Muscle of leg (tissue), 11 donors: Measurements from ENCODE around the gene DICER1. TPM values are rescaled to one million over a fixed set of nuclear protein-coding genes. Genes with fewer than 3 reads are reported as not detected.

Experiments used
- DNase-seq: peaks from one replicate; pipeline ENCODE4 v3.0.0; 2013
- H3K27ac ChIP-seq: one replicate; pipeline ENCODE4 v1.5.1; 2013; ENCODE audit warnings: mild to moderate bottlenecking, low read length, control low read depth
- H3K27me3 ChIP-seq: one replicate; pipeline ENCODE4 v1.6.1; 2013; ENCODE audit warnings: low read length; ENCODE audit not compliant: control insufficient read depth, insufficient read depth
- H3K36me3 ChIP-seq: one replicate; pipeline ENCODE4 v1.6.1; 2013; ENCODE audit warnings: low read length; ENCODE audit not compliant: control insufficient read depth, insufficient read depth
- H3K4me1 ChIP-seq: one replicate; pipeline ENCODE4 v1.6.1; 2013; ENCODE audit warnings: low read length; ENCODE audit not compliant: control insufficient read depth, insufficient read depth
- H3K4me3 ChIP-seq: one replicate; pipeline ENCODE4 v1.5.1; 2013; ENCODE audit warnings: low read length, control low read depth
- H3K9me3 ChIP-seq: replicated peaks from 2 replicates; pipeline ENCODE4 v1.6.1; 2013; ENCODE audit warnings: low read depth, low read length; ENCODE audit not compliant: control insufficient read depth
- WGBS: methylation state at CpG from one replicate; pipeline ENCODE4 v1.1.5; 2013; ENCODE audit warnings: missing lambda C conversion rate; ENCODE audit not compliant: insufficient coverage; 5-methylcytosine and 5-hydroxymethylcytosine counted together
- polyA plus RNA-seq, 8 donors: library from polyadenylated mRNA; unstranded; fragments of 120-200 nt; gene quantifications; one replicate each; pipeline versions ENCODE4 v1.2.1 to v1.2.3, GENCODE V29; 2013; ENCODE audit warnings: inconsistent platforms in 1 of 8, low replicate concordance in 1 of 8; ENCODE audit not compliant: insufficient read length in 8 of 8, insufficient read depth in 1 of 8
- total RNA-seq: library from RNA; stranded (reverse); fragments of 120-200 nt; gene quantifications from one replicate; pipeline ENCODE4 v1.2.4, GENCODE V29; 2013

The DICER1 gene
- total and polyA plus RNA-seq, 9 donors: 24.6 to 48.9 (median 40.8) TPM

GRCh38 chr14:95173518-95173917 is 16.2 kb upstream of the DICER1 start:
- Histone ChIP-seq H3K27ac (no peak overlapping the region), H3K27me3 (no peaks in the 10 kb centered on the region), H3K4me3 (no peak overlapping the region), H3K9me3 (no peaks in the 10 kb centered on the region), H3K4me1 (no peaks in the 10 kb centered on the region), H3K36me3 (no peaks in the 10 kb centered on the region)
- DNase-seq: no peak

- Histone ChIP-seq H3K4me1 (no peaks in the 10 kb centered on the region), H3K27ac (no peak overlapping the region), H3K4me3 (no peak overlapping the region), H3K36me3 (no peaks in the 10 kb centered on the region), H3K27me3 (no peaks in the 10 kb centered on the region), H3K9me3 (peaks cover 6% of the 10 kb centered on the region)
- 100% methylated on average over 2 of the region's 2 CpGs for WGBS
- no peak for DNase-seq
Measured at GRCh38 chr14:95167177-95167576, 9.8 kb upstream of the DICER1 start.

GRCh38 chr14:95165517-95165916 is 8.2 kb upstream of the DICER1 start:
- 60% methylated on average over 1 of the region's 3 CpGs for WGBS

GRCh38 chr14:95164506-95164905 is 7.2 kb upstream of the DICER1 start:
- Histone ChIP-seq H3K9me3 (peaks cover 6% of the 10 kb centered on the region), H3K4me1 (no peaks in the 10 kb centered on the region), H3K36me3 (no peaks in the 10 kb centered on the region), H3K27ac (no peak overlapping the region), H3K27me3 (no peaks in the 10 kb centered on the region), H3K4me3 (no peak overlapping the region)
- no peak for DNase-seq
- no CpG with 5 or more reads among the region's 1 CpG for WGBS

More at GRCh38 chr14:95165517-95165916, 8.2 kb upstream of the DICER1 start:
- Histone ChIP-seq H3K27me3 (no peaks in the 10 kb centered on the region), H3K36me3 (no peaks in the 10 kb centered on the region), H3K4me1 (no peaks in the 10 kb centered on the region), H3K27ac (no peak overlapping the region), H3K4me3 (no peak overlapping the region), H3K9me3 (peaks cover 6% of the 10 kb centered on the region)
- DNase-seq: no peak

- Histone ChIP-seq H3K9me3 (peaks cover 6% of the 10 kb centered on the region), H3K27ac (no peak overlapping the region), H3K4me1 (no peaks in the 10 kb centered on the region), H3K36me3 (no peaks in the 10 kb centered on the region), H3K4me3 (no peak overlapping the region), H3K27me3 (no peaks in the 10 kb centered on the region)
- no peak for DNase-seq
- WGBS: 100% methylated on average over 2 of the region's 3 CpGs
Measured at GRCh38 chr14:95163666-95164065, 6.3 kb upstream of the DICER1 start.

GRCh38 chr14:95163132-95163531 is 5.8 kb upstream of the DICER1 start:
- Histone ChIP-seq H3K36me3 (no peaks in the 10 kb centered on the region), H3K27ac (no peak overlapping the region), H3K4me3 (no peak overlapping the region), H3K27me3 (no peaks in the 10 kb centered on the region), H3K4me1 (peaks cover 3% of the 10 kb centered on the region), H3K9me3 (peaks cover 6% of the 10 kb centered on the region)
- no CpG with 5 or more reads among the region's 2 CpGs for WGBS
- no peak for DNase-seq

GRCh38 chr14:95162641-95163040 is 5.3 kb upstream of the DICER1 start:
- whole genome bisulfite sequencing: 64% methylated on average over 2 of the region's 2 CpGs
- no peak for DNase-seq

GRCh38 chr14:95157048-95157326 is 342 bp downstream of the DICER1 start:
- no peak for DNase-seq
- Histone ChIP-seq H3K4me3 (peak overlapping the region; percentile 77), H3K27ac (no peak overlapping the region), H3K27me3 (no peaks in the 10 kb centered on the region), H3K36me3 (no peaks in the 10 kb centered on the region), H3K9me3 (no peaks in the 10 kb centered on the region), H3K4me1 (peaks cover 7% of the 10 kb centered on the region)
- WGBS: under 1% methylated on average over 50 of the region's 50 CpGs

More at GRCh38 chr14:95162641-95163040, 5.3 kb upstream of the DICER1 start:
- Histone ChIP-seq H3K4me1 (peaks cover 5% of the 10 kb centered on the region), H3K36me3 (no peaks in the 10 kb centered on the region), H3K4me3 (no peak overlapping the region), H3K27ac (no peak overlapping the region), H3K9me3 (peaks cover 6% of the 10 kb centered on the region), H3K27me3 (no peaks in the 10 kb centered on the region)

- 2% methylated on average over 46 of the region's 48 CpGs for WGBS
- H3K27ac ChIP-seq: peak overlapping the region; percentile 73
Measured at GRCh38 chr14:95156161-95157047, 925 bp downstream of the DICER1 start.

GRCh38 chr14:95155045-95155444 is 2.3 kb downstream of the DICER1 start:
- H3K4me1 ChIP-seq: peaks cover 7% of the 10 kb centered on the region
- no peak overlapping the region for H3K4me3 ChIP-seq

More at GRCh38 chr14:95156161-95157047, 925 bp downstream of the DICER1 start:
- Histone ChIP-seq H3K9me3 (no peaks in the 10 kb centered on the region), H3K27me3 (no peaks in the 10 kb centered on the region), H3K4me1 (peaks cover 7% of the 10 kb centered on the region), H3K36me3 (no peaks in the 10 kb centered on the region), H3K4me3 (peak overlapping the region; percentile 77)
- peak; percentile 55 for DNase-seq

More at GRCh38 chr14:95155045-95155444, 2.3 kb downstream of the DICER1 start:
- Histone ChIP-seq H3K27me3 (no peaks in the 10 kb centered on the region), H3K9me3 (no peaks in the 10 kb centered on the region), H3K36me3 (no peaks in the 10 kb centered on the region), H3K27ac (no peak overlapping the region)
- 94% methylated on average over 5 of the region's 12 CpGs for WGBS
- DNase-seq: no peak
